Measurements from ENCODE around the gene FAM83C. TPM values are rescaled to one million over a fixed set of nuclear protein-coding genes. Genes with fewer than 3 reads are reported as not detected.

The FAM83C gene
- polyA plus RNA-seq, 3 donors: not detected

- DNase-seq: no peak
- peak; percentile 33 for TF ChIP-seq CTCF (IDR thresholded peaks at IDR 0.05)
- H3K4me1 ChIP-seq (ENCODE audit: control insufficient read depth in 1 of 2, insufficient read depth in 2 of 2, low read length in 2 of 2): peaks cover 20 to 25% of the 10 kb centered on the region in 2 donors
- H3K4me3 Mint-ChIP-seq: no peak overlapping the region
- H3K27ac Mint-ChIP-seq: peak overlapping the region in 3 of 7 donors; percentile 21 to 56 (median 51)
- H3K79me2 ChIP-seq (ENCODE audit: insufficient read depth, low read length): no peaks in the 10 kb centered on the region
- peaks cover 0 to 9% of the 10 kb centered on the region in 2 donors for H3K36me3 ChIP-seq (replicated peaks in 1 of 2; ENCODE audit: control insufficient read depth in 1 of 2, insufficient read depth in 2 of 2, low read length in 2 of 2)
- peaks cover 14 to 19% of the 10 kb centered on the region in 2 donors for H3K36me3 Mint-ChIP-seq
- no peaks in the 10 kb centered on the region for H3K27me3 ChIP-seq (ENCODE audit: control insufficient read depth in 2 of 2, insufficient read depth in 2 of 2, low read length in 2 of 2)
- intact Hi-C loops (cut with micrococcal nuclease): loop anchor here in 1 of 2 donors (2.0 kb wide), 1 partner anchor 43 kb away; no protein-coding TSS in a partner anchor
- H3K9ac ChIP-seq (ENCODE audit: insufficient read depth, low read length, poor library complexity, severe bottlenecking): no peak overlapping the region
- no peak overlapping the region for H3K27ac ChIP-seq (ENCODE audit: low read depth in 1 of 2, low read length in 2 of 2)
- H3K27me3 Mint-ChIP-seq (ENCODE audit: low read depth in 3 of 3): no peaks in the 10 kb centered on the region
- no peak overlapping the region for H2AFZ ChIP-seq (ENCODE audit: insufficient read depth, low read depth, low read length, poor library complexity, severe bottlenecking)
- H3K4me2 ChIP-seq (replicated peaks; ENCODE audit: extremely low read depth, low read length, poor library complexity, severe bottlenecking): no peak overlapping the region
- H4K20me1 ChIP-seq (ENCODE audit: insufficient read depth, low read length): no peaks in the 10 kb centered on the region
- H3K4me3 ChIP-seq (replicated peaks in 1 of 3; ENCODE audit: low read depth in 2 of 3, low read length in 3 of 3): no peak overlapping the region
- no peaks in the 10 kb centered on the region for H3K9me3 Mint-ChIP-seq
- peaks cover 28% of the 10 kb centered on the region for H3K4me1 Mint-ChIP-seq
- H3K9me3 ChIP-seq (replicated peaks in 1 of 2; ENCODE audit: control insufficient read depth in 1 of 2, insufficient read depth in 1 of 2, low read length in 2 of 2): no peaks in the 10 kb centered on the region
- WGBS (ENCODE audit: insufficient coverage): no CpG with 5 or more reads among the region's 4 CpGs
Observed at GRCh38 chr20:35329435-35330139, 37.4 kb upstream of the FAM83C start.

- peaks cover 20 to 25% of the 10 kb centered on the region in 2 donors for H3K4me1 ChIP-seq (ENCODE audit: control insufficient read depth in 1 of 2, insufficient read depth in 2 of 2, low read length in 2 of 2)
- TF ChIP-seq CTCF (IDR thresholded peaks at IDR 0.05): no peak
- no CpG with 5 or more reads among the region's 4 CpGs for WGBS (ENCODE audit: insufficient coverage)
- H3K9me3 ChIP-seq (replicated peaks in 1 of 2; ENCODE audit: control insufficient read depth in 1 of 2, insufficient read depth in 1 of 2, low read length in 2 of 2): no peaks in the 10 kb centered on the region
- H3K4me2 ChIP-seq (replicated peaks; ENCODE audit: extremely low read depth, low read length, poor library complexity, severe bottlenecking): no peak overlapping the region
- Mint-ChIP-seq H3K27ac (peak overlapping the region in 2 of 7 donors; percentile 6), H3K4me3 (no peak overlapping the region), H3K36me3 (peaks cover 12 to 15% of the 10 kb centered on the region in 2 donors), H3K9me3 (no peaks in the 10 kb centered on the region), H3K4me1 (peaks cover 28% of the 10 kb centered on the region), H3K27me3 (ENCODE audit: low read depth in 3 of 3) (peaks cover 0 to 2% (median 0%) of the 10 kb centered on the region in 3 donors)
- H3K36me3 ChIP-seq (replicated peaks in 1 of 2; ENCODE audit: control insufficient read depth in 1 of 2, insufficient read depth in 2 of 2, low read length in 2 of 2): peaks cover 2 to 9% of the 10 kb centered on the region in 2 donors
- no peaks in the 10 kb centered on the region for H4K20me1 ChIP-seq (ENCODE audit: insufficient read depth, low read length)
- H3K9ac ChIP-seq (ENCODE audit: insufficient read depth, low read length, poor library complexity, severe bottlenecking): no peak overlapping the region
- H3K27me3 ChIP-seq (ENCODE audit: control insufficient read depth in 2 of 2, insufficient read depth in 2 of 2, low read length in 2 of 2): no peaks in the 10 kb centered on the region
- no peak overlapping the region for H2AFZ ChIP-seq (ENCODE audit: insufficient read depth, low read depth, low read length, poor library complexity, severe bottlenecking)
- intact Hi-C loops (cut with micrococcal nuclease): loop anchor here in 1 of 2 donors (2.0 kb wide), 1 partner anchor 44 kb away; no protein-coding TSS in a partner anchor
- no peak overlapping the region for H3K4me3 ChIP-seq (replicated peaks in 1 of 3; ENCODE audit: low read depth in 2 of 3, low read length in 3 of 3)
- H3K79me2 ChIP-seq (ENCODE audit: insufficient read depth, low read length): no peaks in the 10 kb centered on the region
- no peak for DNase-seq
- no peak overlapping the region for H3K27ac ChIP-seq (ENCODE audit: low read depth in 1 of 2, low read length in 2 of 2)
Observed at GRCh38 chr20:35328689-35329088, 36.5 kb upstream of the FAM83C start.
